ENCODE measurements around the gene GGNBP2.
"Not testable (repeated sequence)": the region's sequence is repeated elsewhere in the genome, so short reads cannot be mapped to it uniquely, and the experiment has no call there.

The GGNBP2 gene

GRCh38 chr17:36544307-36545076 lies at the start of gene GGNBP2:
Gene GGNBP2 (plus strand): TSS chr17:36544919. CDS start chr17:36545725, 806 bp downstream.
- DNase-seq (peak; percentile 96), ATAC-seq (peak; percentile 73)

GRCh38 chr17:36495076-36495578 lies 49.6 kb upstream of the GGNBP2 start:
- no peak for ATAC-seq

GRCh38 chr17:36496018-36496789 lies 48.5 kb upstream of the GGNBP2 start:
- no peak for DNase-seq

More at GRCh38 chr17:36495076-36495578, 49.6 kb upstream of the GGNBP2 start:
- DNase-seq = no peak

GRCh38 chr17:36498155-36498554 lies 46.6 kb upstream of the GGNBP2 start:
- DNase-seq (no peak), ATAC-seq (no peak)

More at GRCh38 chr17:36496018-36496789, 48.5 kb upstream of the GGNBP2 start:
- no peak for ATAC-seq

- ATAC-seq = no peak
Observed at GRCh38 chr17:36498560-36499300, 46.0 kb upstream of the GGNBP2 start.

GRCh38 chr17:36500745-36501225 lies 43.9 kb upstream of the GGNBP2 start:
- ATAC-seq = no peak

More at GRCh38 chr17:36498560-36499300, 46.0 kb upstream of the GGNBP2 start:
- DNase-seq = no peak

GRCh38 chr17:36501351-36501750 lies 43.4 kb upstream of the GGNBP2 start:
- ATAC-seq (no peak), DNase-seq (no peak)

More at GRCh38 chr17:36500745-36501225, 43.9 kb upstream of the GGNBP2 start:
- no peak for DNase-seq

- DNase-seq = no peak
- no peak for ATAC-seq
Observed at GRCh38 chr17:36501963-36502362, 42.8 kb upstream of the GGNBP2 start.

- ATAC-seq (no peak), DNase-seq (no peak)
Observed at GRCh38 chr17:36503456-36504155, 41.1 kb upstream of the GGNBP2 start.

- ATAC-seq = no peak
- no peak for DNase-seq
Observed at GRCh38 chr17:36504156-36504545, 40.6 kb upstream of the GGNBP2 start.

- ATAC-seq = no peak
- no peak for DNase-seq
Observed at GRCh38 chr17:36505171-36505570, 39.5 kb upstream of the GGNBP2 start.

- DNase-seq = no peak
- no peak for ATAC-seq
Observed at GRCh38 chr17:36506249-36506826, 38.4 kb upstream of the GGNBP2 start.

- DNase-seq (no peak), ATAC-seq (no peak)
Observed at GRCh38 chr17:36506831-36507230, 37.9 kb upstream of the GGNBP2 start.

- DNase-seq = no peak
- ATAC-seq = no peak
Observed at GRCh38 chr17:36507266-36507665, 37.5 kb upstream of the GGNBP2 start.

GRCh38 chr17:36508439-36508838 lies 36.3 kb upstream of the GGNBP2 start:
- not testable (repeated sequence) for ATAC-seq, DNase-seq

GRCh38 chr17:36509272-36509985 lies 35.3 kb upstream of the GGNBP2 start:
- no peak for DNase-seq
- ATAC-seq = no peak

GRCh38 chr17:36510636-36511035 lies 34.1 kb upstream of the GGNBP2 start:
- ATAC-seq (no peak), DNase-seq (no peak)

- DNase-seq (no peak), ATAC-seq (no peak)
Observed at GRCh38 chr17:36511216-36511615, 33.5 kb upstream of the GGNBP2 start.

GRCh38 chr17:36512641-36513040 lies 32.1 kb upstream of the GGNBP2 start:
- DNase-seq (no peak), ATAC-seq (no peak)

- ATAC-seq (no peak), DNase-seq (no peak)
Observed at GRCh38 chr17:36514856-36515255, 29.9 kb upstream of the GGNBP2 start.
